HG03139 (cell line): ENCODE data around the gene CLEC4E.
"Not testable (repeated sequence)": the region's sequence is repeated elsewhere in the genome, so short reads cannot be mapped to it uniquely, and the experiment has no call there.

Experiments
- ATAC-seq: cut with Tn5 transposase; IDR thresholded peaks from one replicate; pipeline ENCODE4 v1.9.1; 2021; ENCODE audit not compliant: unreplicated experiment

The CLEC4E gene, protein sequence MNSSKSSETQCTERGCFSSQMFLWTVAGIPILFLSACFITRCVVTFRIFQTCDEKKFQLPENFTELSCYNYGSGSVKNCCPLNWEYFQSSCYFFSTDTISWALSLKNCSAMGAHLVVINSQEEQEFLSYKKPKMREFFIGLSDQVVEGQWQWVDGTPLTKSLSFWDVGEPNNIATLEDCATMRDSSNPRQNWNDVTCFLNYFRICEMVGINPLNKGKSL

DNA sequence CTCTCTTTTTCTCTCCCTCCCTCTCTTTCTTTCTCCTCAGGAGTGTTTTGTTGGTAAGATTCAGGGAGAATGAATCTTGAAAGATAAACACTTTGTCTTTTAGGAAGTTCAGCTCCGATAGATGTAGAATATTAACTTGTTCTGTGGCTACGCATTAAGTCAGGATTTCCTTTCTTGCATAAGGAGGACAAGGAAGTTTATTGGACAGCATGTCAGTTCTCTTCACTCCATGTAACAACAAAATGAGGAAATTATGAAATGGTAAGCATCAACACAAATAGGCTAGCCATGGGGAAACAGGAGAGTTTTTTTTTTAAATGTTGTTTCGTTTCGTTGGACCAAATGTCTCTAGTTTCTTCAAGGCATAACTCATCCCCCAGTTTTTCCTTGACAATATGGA, at the start of gene CLEC4E:
TSS of gene CLEC4E (minus strand) at position 75 of the 400 bp plus-strand sequence. CDS start 108 bp downstream, outside the sequence.
- ATAC-seq: not testable (repeated sequence)

DNA sequence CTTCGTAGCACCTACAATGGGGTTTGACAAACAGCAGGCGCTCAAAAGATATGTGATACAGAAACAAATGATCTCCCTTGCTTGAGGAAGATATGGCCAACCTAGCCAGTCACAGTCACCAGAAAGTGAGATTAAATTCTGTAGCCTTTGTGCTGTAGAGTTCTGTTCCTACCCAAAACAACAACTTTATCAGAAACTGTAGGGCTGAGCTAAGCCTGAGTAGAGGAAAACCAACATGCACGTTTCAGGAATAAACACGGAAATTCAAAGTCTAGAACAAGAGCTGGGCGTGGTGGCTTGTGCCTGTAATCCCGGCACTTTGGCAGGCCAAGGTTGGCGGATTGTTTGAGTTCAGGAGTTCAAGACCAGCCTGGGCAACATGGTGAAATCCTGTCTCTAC, 49.0 kb upstream of the CLEC4E start:
- no peak for ATAC-seq

DNA sequence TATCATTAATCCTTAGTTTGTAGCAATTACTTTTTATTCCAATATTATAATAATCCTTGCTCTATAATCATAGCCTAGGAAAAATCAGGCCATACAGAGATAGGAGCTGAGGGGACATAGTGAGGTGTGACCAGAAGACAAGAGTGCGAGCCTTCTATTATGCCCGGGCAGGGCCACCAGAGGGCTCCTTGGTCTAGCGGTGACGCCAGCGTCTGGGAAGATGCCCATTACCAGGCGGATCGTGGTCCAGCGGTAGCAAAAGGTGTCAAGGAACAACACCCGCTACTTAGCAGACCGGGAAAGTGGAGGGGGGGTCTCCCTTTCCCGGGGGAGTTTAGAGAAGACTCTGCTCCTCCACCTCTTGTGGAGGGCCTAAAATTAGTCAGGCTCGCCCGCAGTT, 43.8 kb upstream of the CLEC4E start:
- not testable (repeated sequence) for ATAC-seq

DNA sequence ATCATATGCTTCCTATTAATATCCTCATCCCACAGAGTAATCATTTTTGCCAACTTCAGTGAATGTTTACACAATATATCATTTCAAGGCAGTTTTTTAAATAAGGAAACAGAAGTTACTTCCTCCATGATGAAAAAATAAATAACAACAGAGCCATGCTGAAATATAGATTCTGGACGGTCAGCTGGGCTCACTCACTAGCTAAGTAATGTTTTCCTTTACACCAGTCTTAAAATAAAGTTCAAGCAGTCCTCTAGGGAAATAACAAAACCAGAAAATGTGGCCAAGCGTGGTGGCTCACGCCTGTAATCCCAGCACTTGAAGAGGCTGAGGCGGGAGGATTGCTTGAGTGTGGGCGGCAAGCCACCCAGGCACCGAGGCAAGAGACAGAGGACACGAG, 43.3 kb upstream of the CLEC4E start:
- no peak for ATAC-seq

DNA sequence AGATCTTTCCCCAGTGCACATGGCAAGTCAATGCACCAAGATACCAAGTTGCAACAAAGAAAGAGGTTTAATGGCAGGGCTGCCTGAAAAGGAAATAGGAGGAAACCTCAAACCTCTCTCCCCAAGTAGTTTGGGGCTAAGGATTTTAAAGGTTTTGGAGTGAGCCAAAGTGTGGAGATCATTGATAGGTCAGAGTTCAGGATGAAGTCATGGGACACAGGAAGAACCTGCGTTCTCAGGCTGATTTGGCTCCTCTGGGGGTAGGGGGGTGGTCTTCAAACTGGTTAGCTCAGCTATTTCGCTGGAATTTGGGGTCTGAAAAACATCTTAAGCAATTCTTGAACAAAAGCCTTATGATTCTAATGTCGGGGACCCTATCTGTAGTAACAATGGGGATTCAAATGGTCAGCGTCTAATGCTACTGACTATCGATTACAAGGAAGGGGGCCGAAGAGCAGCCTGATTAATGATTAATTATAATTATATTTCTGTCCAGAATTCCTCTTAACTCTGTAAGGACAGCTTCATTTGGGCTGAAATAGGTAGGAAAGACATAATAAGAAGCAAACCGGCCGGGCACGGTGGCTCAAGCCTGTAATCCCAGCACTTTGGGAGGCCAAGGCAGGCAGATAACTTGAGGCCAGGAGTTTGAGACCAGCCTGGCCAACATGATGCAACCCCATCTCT, 40.5 kb upstream of the CLEC4E start:
- no peak for ATAC-seq

DNA sequence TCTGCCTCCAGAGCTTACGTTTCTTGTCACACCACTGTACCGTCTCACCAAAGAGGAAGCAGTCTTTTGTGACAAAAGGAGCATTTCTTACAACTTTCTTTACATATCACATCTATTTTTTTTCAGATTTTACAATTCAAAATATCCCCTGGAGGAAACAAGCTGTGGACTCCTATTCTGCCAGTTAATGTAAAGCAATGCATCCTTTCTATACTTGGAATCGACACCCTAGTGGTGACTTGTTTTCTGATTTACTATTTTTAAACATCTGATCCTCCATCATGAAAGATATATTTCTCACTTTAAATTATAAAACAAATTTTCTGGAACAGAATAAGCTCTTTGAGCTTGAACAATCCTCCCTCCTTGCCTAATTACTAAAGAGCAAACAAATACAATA, 37.2 kb upstream of the CLEC4E start:
- ATAC-seq: no peak

DNA sequence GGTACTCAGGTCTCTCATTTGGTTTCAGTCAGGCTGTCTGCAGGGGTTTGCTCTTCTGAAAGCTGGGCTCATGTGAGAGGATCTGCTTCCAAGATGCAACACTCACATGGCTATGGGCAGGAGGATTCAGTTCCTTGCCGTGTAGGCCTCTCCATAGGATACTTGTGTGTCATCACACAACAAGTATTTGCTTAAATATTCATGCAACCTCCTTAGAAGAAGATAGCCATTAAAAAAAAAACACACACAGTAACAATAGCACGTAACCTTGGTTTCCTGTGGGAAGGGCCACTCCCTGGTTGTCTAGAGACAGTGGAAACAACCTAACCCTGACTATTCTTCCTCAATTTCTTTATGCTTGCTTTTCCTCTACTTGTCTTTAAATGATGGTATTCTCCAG, 31.8 kb upstream of the CLEC4E start:
- ATAC-seq: no peak

DNA sequence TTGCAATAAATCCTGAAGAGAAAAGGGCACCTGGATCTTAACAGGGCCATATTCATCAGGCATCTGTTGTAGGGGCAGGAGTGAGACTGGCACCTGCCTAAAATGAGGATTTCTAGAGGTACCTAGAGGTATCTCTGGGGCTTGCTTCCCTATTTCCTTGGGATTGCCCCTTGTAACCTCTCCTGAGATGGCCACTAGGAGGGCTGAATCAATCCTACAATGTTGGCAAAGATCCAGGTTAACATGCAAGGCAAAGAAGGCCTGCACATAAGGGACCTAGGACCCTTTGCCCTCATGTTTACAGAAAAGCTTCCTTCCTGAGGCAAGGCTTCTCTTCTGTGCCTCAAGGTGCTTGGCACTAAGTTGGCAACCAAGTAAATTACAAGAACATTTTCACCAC, 25.8 kb upstream of the CLEC4E start:
- ATAC-seq: no peak

DNA sequence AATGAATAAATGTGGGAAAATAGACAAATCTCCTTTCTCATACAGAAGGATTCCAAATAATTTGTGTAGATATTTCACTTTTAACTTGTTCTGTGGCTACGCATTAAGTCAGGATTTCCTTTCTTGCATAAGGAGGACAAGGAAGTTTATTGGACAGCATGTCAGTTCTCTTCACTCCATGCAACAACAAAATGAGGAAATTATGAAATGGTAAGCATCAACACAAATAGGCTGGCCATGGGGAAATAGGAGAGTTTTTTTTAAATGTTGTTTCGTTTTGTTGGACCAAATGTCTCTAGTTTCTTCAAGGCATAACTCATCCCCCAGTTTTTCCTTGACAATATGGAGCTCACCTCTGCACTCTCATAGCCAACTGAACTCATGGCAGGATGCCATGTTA, 25.3 kb upstream of the CLEC4E start:
- ATAC-seq: not testable (repeated sequence)

DNA sequence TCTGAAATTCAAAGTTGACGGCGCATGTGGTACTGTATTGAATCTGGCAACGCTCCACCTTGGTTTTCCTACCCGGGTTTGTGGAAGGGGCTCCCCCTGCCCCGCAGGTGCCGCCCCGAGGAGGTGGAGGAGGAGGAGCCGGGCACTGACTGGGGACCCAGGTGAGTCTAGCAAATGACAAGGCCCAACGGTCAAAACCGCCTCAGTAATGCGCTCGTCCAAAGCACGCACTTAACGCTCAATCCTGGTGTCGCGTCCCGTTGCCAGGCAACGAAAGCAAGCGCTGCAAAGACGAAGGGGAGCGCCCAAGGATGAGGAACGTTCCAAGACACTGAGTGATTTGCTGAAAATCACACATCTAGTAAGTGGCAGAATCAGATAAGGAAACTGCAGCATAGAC, 24.0 kb upstream of the CLEC4E start:
- ATAC-seq: no peak

DNA sequence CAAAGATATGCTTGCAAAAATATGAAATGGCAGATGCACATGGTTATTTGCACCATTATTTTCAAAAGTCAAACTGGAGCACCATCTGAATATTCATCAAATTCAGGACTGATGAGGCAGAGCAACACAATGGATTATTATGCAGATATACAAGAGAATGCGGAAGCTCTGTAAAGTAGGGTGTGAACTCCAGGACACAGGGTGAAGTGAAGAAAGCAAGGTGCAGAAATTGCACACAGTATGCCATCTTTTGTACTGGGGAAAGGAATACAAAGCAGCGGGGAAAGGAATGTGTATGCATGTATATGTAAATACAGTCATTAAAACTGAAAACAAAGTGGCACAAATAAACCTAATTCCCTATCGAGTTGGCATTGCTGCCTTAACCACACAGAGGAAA, 22.7 kb upstream of the CLEC4E start:
- ATAC-seq: no peak

DNA sequence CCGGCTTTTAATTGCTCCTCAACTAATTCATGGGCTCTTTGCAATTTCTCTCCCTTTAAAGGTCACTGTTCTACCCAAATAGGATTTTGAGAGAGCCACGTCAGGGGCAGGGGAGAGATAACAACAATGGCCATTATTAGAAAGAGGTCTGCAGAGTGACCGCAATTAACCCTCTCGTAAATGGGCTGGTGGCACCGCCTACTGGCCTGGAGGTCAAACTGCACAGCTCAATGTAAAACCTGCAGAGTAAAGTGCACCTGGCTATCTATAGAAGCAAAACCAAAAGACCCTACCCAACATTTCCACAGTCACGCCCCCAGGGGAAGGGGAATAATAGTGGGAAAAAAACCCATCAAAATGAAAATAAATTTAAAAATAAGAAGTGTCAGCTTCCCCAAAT, 21.6 kb upstream of the CLEC4E start:
- ATAC-seq: no peak

DNA sequence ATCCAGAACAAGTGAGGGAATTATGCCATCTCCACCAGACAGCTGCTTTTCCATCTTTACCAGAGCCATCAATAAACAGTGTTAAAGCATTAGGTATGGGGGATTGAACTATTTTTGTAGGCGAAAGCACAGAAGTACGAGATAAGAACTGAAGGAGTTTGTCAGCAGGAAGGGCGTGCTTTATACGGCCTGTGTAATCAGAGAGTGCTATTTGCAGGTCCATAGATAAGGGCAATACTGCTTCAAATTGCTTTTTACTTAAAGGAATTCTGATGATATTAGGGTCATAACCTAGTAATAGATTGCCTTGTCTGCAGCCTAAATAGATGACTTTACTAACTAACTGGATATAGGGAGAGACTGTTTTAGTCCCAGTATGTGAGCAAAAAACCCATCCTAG, 20.3 kb upstream of the CLEC4E start:
- ATAC-seq: no peak

DNA sequence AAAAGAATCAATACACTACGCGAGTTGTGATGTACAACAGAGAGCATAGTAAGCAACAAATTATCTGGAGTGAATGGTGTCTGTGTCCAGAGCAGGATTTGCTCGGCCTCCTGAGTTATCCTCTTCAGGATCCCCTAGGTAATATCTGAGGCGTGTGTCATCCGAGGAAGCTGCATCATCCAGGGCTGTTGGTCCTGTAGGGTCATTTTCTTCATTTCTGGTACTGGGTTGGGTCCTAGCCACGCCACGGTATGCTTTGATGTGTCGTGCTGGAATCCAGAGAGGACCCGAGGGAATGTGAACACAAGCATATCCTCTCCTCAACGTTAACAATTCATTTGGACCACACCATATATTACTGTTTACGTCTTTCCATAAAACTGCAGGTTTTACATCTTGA, 19.0 kb upstream of the CLEC4E start:
- ATAC-seq: no peak

DNA sequence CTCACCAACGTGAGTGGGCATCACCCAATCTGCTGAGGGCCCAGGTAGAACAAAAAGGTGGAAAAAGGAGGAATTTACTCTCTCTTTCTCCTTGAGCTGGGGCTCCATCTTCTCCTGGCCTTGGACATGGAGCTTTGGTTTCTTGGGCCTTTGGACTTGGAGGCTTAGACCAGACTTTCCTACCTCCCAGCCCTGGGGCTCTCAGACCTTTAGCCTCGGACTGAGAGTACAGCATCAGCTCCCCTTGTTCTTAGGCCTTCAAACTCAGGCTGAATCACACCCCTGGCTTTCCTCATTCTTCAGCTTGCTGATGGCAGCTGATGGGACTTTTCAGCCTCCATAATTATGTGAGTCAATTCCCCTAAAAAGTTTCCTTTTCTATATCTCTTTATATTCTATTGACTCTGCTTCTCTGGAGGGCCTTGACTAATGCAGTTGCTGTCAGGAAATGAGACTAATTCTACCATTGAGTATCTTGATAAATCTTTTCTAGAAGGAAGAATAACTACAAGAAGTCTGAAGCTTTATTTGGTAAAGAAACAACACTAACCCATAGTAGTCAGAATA, 15.9 kb upstream of the CLEC4E start:
- no peak for ATAC-seq

DNA sequence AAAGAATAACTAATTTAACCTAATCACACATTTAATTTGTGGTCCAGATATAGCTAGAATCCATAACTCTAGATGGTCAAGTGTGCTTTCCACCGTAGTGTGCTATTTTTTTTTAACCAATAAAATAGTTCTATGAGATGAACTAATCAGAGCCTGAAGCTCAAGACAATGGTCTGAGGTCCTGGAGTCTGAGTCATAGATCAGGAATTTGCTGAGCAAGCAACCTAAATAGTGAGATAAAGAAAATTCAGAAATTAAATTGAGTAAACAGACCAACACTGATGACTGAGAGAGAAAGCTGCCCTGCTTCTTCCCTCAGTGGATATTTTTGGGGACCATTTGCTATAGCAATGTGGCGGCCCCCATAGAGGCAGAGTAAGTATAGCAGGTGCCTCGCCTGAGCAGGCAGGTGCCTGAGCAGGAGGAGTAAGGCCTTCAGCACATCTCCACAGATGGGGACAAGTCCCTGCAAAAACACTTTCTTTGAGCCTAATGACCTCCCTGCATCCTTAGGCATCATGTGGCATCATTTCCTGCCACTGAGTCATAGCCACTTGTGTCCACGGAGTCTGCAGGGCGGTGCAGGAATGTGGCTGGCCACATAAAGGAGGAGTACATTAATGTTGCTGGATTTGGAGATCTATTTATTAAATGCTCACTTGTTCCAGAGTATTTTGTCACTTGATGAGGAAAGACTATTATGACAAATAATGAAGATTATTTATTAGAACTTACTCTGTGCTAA, 13.9 kb upstream of the CLEC4E start:
- ATAC-seq: no peak

DNA sequence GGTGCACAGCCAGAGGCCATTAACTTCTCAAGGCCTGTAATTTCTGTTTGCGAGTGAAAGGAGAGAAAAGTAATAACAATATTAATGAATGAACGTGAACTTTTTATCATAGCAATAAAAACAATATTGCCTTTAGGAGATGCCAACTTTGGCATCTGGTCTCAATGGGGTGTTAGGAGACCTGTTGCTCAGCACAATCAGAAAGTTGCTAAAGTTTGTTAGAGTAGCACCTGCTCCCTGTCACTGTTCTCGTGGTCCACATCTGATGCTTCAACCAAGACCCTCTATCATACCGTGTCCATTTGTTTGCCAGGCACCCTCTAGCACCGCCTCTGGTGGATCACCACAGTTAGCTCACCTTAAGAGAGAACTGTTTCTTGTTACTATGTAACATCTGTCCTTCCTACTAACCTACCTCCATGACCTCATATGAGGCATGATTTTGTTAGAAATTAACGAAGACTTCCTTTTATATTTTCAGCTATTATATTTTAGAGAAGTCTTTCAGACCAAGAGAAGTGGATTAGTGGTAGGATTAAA, 12.5 kb upstream of the CLEC4E start:
- ATAC-seq: no peak

DNA sequence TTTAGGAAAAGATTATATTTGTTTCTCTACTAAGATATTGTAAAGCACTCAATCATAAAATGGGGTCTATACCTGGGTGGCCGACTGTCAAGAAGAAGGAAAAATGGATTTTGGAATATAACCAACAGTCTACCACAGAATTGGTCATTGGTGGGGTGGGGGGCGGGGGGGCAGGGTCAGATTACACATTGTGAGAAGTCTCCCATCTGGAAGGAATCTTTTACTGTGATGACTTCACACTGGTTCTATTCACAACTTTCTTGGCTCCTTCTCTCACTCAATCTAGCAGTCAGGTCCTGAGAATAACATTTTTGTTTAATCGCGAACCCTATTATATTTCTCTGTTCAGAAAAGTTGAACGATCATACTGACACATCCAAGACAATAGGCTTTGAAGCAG, 8.7 kb upstream of the CLEC4E start:
- ATAC-seq: no peak

DNA sequence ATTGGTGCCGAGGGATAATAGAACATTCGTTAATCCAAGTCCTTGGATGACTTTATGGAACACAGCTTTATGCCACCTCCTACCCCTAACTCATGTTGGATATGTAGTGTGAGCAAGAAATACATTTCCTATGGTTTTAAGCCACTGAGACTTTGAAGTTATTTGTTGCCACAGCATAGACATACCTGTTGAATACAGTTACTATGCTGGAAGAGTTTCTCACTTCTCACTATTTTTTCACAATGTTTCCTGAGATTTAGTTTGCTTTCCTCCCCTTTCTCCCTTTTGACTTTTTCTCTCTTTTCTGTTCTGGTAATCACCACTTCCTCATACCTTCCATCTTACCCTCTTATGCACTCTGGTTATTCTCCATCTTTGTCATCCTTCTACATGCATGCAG, 7.5 kb upstream of the CLEC4E start:
- ATAC-seq: no peak

DNA sequence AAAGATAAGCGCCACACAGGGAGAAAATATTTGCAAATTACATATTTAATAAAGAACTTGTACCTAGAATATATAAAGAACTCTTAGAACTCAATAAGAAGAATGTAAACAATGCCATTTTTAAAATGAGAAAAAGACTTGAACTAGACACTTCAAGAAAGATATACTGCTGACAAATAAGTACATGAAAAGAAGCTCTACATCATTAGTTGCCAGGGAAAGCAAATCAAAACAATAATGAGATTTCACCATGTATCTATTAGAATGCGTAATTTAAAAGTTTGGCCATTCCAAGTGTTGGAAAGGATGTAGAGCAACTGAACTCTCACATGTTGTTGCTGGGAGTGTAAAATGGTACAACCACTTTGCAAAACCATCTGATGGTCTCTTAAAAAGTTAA, 6.9 kb upstream of the CLEC4E start:
- no peak for ATAC-seq

DNA sequence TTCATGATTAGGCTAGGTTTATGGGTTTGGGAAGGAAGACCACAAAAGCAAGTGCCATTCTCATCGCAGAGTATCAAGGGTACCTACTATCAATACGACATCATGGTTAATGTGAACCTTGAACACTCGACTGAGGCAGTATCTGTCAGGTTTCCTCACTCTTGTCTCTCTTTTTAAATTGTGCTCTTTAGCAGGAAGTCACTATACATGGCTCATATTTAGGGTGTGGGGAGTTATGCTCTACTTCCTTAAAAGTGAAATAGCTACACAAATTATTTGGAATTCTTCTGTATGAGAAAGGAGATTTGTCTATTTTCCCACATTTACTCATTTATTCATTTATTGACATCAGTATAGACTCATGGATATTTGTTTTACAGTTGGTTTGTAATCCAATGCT, 5.9 kb upstream of the CLEC4E start:
- ATAC-seq: no peak

DNA sequence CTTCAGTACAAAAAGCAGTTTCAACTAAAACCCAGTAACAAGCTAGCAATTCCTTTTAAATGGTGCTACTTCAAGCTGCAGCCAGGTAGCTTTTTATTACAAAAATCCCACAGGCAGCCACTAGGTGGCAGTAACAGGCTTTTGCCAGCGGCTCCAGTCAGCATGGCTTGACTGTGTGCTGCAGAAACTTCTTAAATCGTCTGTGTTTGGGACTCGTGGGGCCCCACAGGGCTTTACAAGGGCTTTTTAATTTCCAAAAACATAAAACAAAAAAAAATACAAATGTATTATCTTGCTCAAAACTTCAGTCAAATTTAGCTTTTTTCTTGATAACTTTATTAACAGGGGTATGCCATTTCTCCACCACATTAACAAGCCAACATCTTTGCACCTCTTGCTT, 3.6 kb upstream of the CLEC4E start:
- ATAC-seq: no peak
